Activated B cell treated with CpG ODN at 0.5 μM for 24 hours (primary cell): ENCODE measurements around the gene ANXA3. TPM values are rescaled to one million over a fixed set of nuclear protein-coding genes. Genes with fewer than 3 reads are reported as not detected.

ENCODE experiments used
- ATAC-seq: fragments of 200-7000 bp; cut with Tn5 transposase; one replicate; pipeline ENCODE4 v1.10.0; 2021; ENCODE audit warnings: low read depth, mild to moderate bottlenecking, moderate library complexity
- CTCF ChIA-PET: fragments of 350-600 bp; sonication (Branson Sonifier 250); formaldehyde crosslinking; loops from one replicate; lab custom pipeline; 2021; ENCODE audit warnings: antibody characterized with exemption; lab: Charles Lee
- POLR2A ChIA-PET: fragments of 350-600 bp; sonication (Branson Sonifier 250); formaldehyde crosslinking; loops from one replicate; lab custom pipeline; 2021; ENCODE audit warnings: antibody characterized with exemption; lab: Charles Lee
- DNase-seq: peaks from one replicate; pipeline ENCODE4 v3.0.0; 2022
- H3K27ac Mint-ChIP-seq: one replicate; pipeline ENCODE4 v1.8.0; 2020; ENCODE audit warnings: mixed read lengths
- H3K27me3 Mint-ChIP-seq: one replicate; pipeline ENCODE4 v1.8.0; 2021; ENCODE audit warnings: mixed read lengths
- H3K36me3 Mint-ChIP-seq: one replicate; pipeline ENCODE4 v1.8.0; 2021; ENCODE audit warnings: low read depth, mixed read lengths
- H3K4me1 Mint-ChIP-seq: one replicate; pipeline ENCODE4 v1.8.0; 2021; ENCODE audit warnings: mixed read lengths
- H3K4me3 Mint-ChIP-seq: one replicate; pipeline ENCODE4 v1.8.0; 2020; ENCODE audit warnings: mild to moderate bottlenecking, mixed read lengths
- H3K9me3 Mint-ChIP-seq: one replicate; pipeline ENCODE4 v1.8.0; 2020; ENCODE audit warnings: mixed read lengths
- CTCF ChIP-seq: fragments of 200-600 bp; IDR thresholded peaks from one replicate; pipeline ENCODE4 v1.8.0; 2022; ENCODE audit warnings: antibody characterized with exemption, mild to moderate bottlenecking
- intact Hi-C: fragments of 100-400 bp; cut with micrococcal nuclease; formaldehyde crosslinking; loops from one replicate; pipeline ENCODE4 v1.15.1; 2024
- total RNA-seq: library from RNA; stranded (reverse); gene quantifications from 2 replicates; pipeline ENCODE4 v1.2.3, GENCODE V29; 2022

Gene ANXA3
- total RNA-seq, 1 donor from 2014 or later, result 0.67 TPM

- no peak for TF ChIP-seq CTCF
- ATAC-seq (no peak), DNase-seq (no peak)
- H3K27ac Mint-ChIP-seq, result no peak overlapping the region
- H3K36me3 Mint-ChIP-seq, result no peaks in the 10 kb centered on the region
- no peaks in the 10 kb centered on the region for H3K9me3 Mint-ChIP-seq
- CTCF ChIA-PET, result no interaction called here
- POLR2A ChIA-PET, result no interaction called here
- peaks cover 3% of the 10 kb centered on the region for H3K4me1 Mint-ChIP-seq
- intact Hi-C loops, result no loop called here
- H3K27me3 Mint-ChIP-seq, result no peaks in the 10 kb centered on the region
- H3K4me3 Mint-ChIP-seq, result no peak overlapping the region
Observed at GRCh38 chr4:78599147-78599546, 47.6 kb downstream of the ANXA3 start.

- peaks cover 3% of the 10 kb centered on the region for H3K4me1 Mint-ChIP-seq
- H3K27me3 Mint-ChIP-seq, result no peaks in the 10 kb centered on the region
- intact Hi-C loops, result no loop called here
- no peaks in the 10 kb centered on the region for H3K9me3 Mint-ChIP-seq
- ChIA-PET CTCF (interaction anchor here (0.7 to 1.4 kb wide), 2 partner anchors 8 to 218 kb away, joined by 3 read pairs; no protein-coding TSS in a partner anchor), POLR2A (interaction anchor here (0.8 kb wide), 1 partner anchor 176 kb away, joined by 3 read pairs; the partner anchor contains the start of gene BMP2K)
- DNase-seq, result no peak
- no peaks in the 10 kb centered on the region for H3K36me3 Mint-ChIP-seq
- no peak for TF ChIP-seq CTCF
- no peak for ATAC-seq
- H3K4me3 Mint-ChIP-seq, result no peak overlapping the region
- no peak overlapping the region for H3K27ac Mint-ChIP-seq
Observed at GRCh38 chr4:78599931-78600375, 48.4 kb downstream of the ANXA3 start.

- POLR2A ChIA-PET, result no interaction called here
- no peak overlapping the region for H3K27ac Mint-ChIP-seq
- peaks cover 3% of the 10 kb centered on the region for H3K4me1 Mint-ChIP-seq
- no peaks in the 10 kb centered on the region for H3K9me3 Mint-ChIP-seq
- H3K36me3 Mint-ChIP-seq, result no peaks in the 10 kb centered on the region
- CTCF ChIA-PET, result interaction anchor here (1.4 kb wide), 1 partner anchor 9 kb away, joined by 3 read pairs; no protein-coding TSS in a partner anchor
- TF ChIP-seq CTCF, result no peak
- H3K27me3 Mint-ChIP-seq, result no peaks in the 10 kb centered on the region
- H3K4me3 Mint-ChIP-seq, result no peak overlapping the region
- intact Hi-C loops, result no loop called here
- ATAC-seq, result no peak
- DNase-seq, result no peak
Observed at GRCh38 chr4:78601013-78601412, 49.4 kb downstream of the ANXA3 start.

GRCh38 chr4:78602334-78602733 is 50.8 kb downstream of the ANXA3 start:
- TF ChIP-seq CTCF, result no peak
- DNase-seq (no peak), ATAC-seq (no peak)
- Mint-ChIP-seq H3K27me3 (no peaks in the 10 kb centered on the region), H3K36me3 (no peaks in the 10 kb centered on the region), H3K4me3 (no peak overlapping the region), H3K9me3 (no peaks in the 10 kb centered on the region), H3K4me1 (peaks cover 5% of the 10 kb centered on the region), H3K27ac (no peak overlapping the region)
- POLR2A ChIA-PET, result interaction anchor here (0.7 kb wide), 1 partner anchor 503 kb away, joined by 5 read pairs; no protein-coding TSS in a partner anchor
- CTCF ChIA-PET, result no interaction called here
- intact Hi-C loops, result no loop called here

- ATAC-seq (no peak), DNase-seq (no peak)
- ChIA-PET CTCF (no interaction called here), POLR2A (no interaction called here)
- H3K27ac Mint-ChIP-seq, result no peak overlapping the region
- H3K27me3 Mint-ChIP-seq, result no peaks in the 10 kb centered on the region
- intact Hi-C loops, result no loop called here
- no peak overlapping the region for H3K4me3 Mint-ChIP-seq
- no peaks in the 10 kb centered on the region for H3K9me3 Mint-ChIP-seq
- H3K4me1 Mint-ChIP-seq, result peaks cover 5% of the 10 kb centered on the region
- H3K36me3 Mint-ChIP-seq, result no peaks in the 10 kb centered on the region
- TF ChIP-seq CTCF, result no peak
Observed at GRCh38 chr4:78603384-78603783, 51.8 kb downstream of the ANXA3 start.
